KBM-7 (cell line): ENCODE measurements around the gene SPATA19.
"Not testable (repeated sequence)": the region's sequence is repeated elsewhere in the genome, so short reads cannot be mapped to it uniquely, and the experiment has no call there.

Experiments
- DNase-seq: peaks from one replicate; pipeline ENCODE4 v3.0.0-alpha.2; 2015
- in situ Hi-C: fragments of 300-500 bp; cut with MboI; formaldehyde crosslinking; loops from 2 replicates; pipeline ENCODE4 v1.14.3; 2020; ENCODE audit warnings: low sequenced_read_pairs, low pct_unique_long_range_greater_than_20kb, mixed read lengths

SPATA19 gene, protein sequence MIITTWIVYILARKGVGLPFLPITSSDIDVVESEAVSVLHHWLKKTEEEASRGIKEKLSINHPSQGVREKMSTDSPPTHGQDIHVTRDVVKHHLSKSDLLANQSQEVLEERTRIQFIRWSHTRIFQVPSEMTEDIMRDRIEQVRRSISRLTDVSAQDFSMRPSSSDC

DNA sequence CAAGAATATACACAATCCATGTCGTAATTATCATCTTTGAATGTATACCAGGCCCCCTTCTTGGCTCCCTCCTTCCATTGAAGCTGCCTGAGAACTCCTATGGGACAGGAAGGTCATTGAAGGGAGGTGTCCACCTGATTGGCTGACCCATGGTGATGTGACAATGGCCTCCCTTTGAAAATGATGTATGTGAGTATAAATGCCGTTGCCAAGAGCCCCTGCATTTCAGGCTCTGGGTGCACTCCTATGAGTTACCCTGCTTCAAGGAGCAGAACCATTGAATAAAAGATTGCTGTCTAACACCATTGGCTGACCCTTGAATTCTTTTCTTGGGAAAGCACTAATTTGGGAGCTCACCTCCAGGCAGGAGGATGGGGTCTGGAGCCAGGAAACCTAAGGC is at the start of gene SPATA19:
TSS of gene SPATA19 (minus strand) at position 101 of the 400 bp plus-strand sequence. CDS start at position 34, 67 bp downstream.
- in situ Hi-C loops = loop anchor here (25.0 kb wide), 1 partner anchor 708 kb away; no protein-coding TSS in a partner anchor
- DNase-seq = no peak

DNA sequence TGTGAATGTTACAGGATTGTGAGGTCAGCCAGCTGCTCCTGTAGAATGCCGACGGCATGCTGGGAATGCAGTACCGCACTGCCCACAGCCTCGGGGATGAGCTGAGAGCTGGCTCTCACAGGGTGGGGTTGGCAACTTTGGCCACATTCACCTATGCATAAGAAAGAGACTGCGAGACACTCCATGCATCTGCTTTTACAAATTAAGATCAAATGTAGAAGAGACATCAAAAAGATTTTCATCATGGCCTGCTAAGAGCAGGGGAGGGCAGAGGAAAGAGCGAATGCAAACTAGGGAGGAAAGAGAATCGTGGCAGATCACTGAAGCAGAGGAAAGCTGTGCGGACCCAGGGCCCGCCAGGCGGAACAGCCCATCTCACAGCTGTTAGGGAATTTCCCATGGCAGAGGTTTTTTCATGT is 49.8 kb upstream of the SPATA19 start:
- in situ Hi-C loops = no loop called here
- no peak for DNase-seq

DNA sequence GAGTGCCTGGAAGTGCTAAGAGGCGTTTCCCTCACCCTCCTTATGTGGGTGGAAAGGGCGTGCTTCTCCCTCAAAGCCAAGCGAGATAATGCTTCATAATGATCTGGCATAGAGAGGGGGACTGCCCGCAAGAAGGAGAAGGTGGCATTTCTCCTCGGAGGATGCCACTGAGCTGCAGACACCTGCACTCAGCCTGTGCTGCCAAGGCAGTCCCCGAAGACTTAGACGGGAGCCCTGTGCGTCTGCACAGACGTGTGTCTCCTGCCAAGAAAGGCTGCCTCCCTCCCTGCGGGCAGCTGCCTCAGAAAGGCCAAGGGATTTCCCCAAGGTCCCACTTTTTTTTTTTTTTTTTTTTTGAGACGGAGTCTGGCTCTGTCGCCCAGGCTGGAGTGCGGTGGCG is 48.1 kb upstream of the SPATA19 start:
- in situ Hi-C loops = no loop called here
- no peak for DNase-seq

DNA sequence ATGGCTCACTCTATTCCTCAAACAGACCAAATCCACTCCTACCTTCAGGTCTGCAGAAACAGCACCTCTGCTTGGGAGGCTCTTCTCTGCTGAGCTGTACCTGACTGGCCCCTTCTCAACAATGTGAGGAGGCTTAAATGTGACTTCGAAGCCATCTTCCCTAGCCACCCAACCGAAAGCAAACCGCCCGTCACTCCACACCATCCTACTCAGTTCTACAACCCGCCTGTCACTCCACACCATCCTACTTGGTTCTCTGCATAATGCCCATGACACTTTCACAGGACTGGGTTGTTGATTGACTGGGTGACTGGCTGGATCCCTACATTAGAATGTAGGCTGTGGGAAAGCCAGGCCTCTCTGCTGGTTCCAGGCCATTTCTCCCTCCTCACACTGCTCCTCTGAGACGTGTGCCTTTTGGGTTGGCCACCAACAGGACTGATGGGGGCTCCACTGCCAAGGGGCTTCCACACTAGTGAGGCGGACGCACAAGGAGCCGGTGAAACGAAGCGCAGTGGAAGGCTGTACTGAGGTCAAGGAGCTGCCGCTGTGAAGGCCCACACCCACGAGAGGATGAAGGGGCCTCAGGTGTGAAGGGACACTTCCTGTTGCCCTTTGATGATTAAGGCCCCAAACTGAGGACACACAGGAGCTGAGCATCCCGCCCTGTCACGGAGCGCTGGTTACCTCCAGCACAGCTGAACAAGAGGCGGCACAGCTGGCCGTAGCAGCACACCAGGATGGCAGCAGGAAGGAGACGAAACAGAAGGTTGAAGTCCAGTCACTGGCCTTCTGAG is 47.5 kb upstream of the SPATA19 start:
- in situ Hi-C loops = no loop called here

DNA sequence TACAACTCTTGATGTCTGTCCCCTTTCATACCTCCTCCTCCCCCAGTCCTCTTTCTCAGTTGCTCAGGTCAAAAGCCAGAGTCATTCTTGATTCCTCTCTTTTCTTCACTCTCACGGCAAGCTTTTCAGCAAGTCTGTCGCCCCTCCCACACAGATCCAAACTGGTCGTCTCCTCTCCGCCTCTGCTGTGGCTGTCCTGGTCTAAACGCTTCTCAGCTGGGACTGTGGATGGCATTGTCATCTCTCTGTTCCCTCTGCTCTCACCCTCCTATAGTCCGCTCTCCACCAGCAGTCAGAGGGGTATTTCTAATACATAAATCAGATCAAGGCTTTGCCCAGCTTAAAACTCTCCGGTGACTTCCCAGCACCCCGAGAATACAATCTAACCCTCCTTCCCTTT is 46.8 kb upstream of the SPATA19 start:
- DNase-seq = no peak
- in situ Hi-C loops = no loop called here

More for the DNA sequence above, 47.5 kb upstream of the SPATA19 start:
- no peak for DNase-seq

DNA sequence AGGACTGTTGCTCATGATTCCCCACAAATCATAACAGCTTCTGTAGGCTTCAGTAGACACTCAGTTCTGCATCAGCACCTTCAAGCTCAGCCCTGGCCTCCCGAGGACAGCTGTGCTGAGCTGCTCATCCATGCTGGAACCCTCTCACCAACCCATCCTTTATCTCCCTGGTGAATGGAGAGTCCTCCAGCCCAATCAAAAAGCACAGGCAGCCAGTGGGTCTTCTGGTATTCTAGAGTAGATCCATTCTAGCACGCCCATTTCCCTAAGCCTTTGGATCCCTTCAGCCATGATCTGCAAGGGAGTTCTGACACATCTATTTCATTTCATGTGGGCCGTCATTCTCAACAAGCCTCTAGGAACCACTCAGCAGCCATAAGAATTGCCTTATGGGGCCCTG is 44.6 kb upstream of the SPATA19 start:
- no peak for DNase-seq
- in situ Hi-C loops = no loop called here

DNA sequence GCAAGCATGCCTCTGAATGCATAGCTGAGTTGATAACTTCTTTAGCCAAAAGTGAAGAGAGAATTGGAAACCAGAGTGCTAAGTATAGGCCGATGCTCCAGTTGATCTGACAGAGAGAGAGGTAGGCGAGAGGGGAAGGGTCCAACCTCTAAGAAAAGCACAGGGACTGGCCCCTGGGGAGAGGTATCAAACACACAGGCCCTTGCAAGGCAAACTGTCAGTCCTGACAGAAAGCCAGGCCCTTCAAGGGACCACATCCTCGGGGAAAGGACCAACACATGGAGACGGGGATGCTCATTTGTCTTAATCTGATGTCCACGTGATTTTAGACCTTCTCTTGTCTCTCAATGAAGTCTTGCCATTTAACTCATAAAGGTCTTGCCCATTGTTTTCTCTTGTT is 43.9 kb upstream of the SPATA19 start:
- DNase-seq = no peak
- in situ Hi-C loops = no loop called here

DNA sequence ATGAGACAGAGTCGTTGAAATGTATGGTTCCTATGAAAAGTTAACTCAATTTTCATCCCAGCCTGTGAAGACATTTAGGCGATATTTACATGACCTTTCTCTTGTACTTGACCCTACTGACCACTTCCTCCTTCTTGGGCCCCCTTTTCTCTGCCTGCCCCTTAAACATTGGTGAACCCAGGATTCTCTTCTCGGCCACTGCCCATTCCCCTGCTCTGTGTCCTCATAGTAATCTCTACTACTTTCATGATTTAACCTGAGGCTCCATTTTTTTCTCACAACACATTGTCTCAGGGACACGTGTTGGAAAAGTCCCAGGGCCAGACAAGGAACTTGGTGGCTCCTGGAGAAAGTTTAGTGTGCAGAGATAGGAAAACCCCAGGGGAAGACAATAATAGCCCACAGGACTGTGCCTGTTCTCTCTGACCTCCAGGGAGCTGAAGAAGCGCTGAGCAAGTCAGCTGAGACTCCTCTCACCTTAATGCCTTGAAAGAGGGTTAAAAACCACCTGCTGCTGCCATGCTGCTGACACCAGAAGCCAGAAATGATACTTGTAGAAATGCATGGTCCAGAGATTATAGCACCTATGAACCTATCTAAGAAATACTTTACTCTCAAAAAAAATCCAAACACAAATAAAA is 42.5 kb upstream of the SPATA19 start:
- in situ Hi-C loops = no loop called here
- no peak for DNase-seq

DNA sequence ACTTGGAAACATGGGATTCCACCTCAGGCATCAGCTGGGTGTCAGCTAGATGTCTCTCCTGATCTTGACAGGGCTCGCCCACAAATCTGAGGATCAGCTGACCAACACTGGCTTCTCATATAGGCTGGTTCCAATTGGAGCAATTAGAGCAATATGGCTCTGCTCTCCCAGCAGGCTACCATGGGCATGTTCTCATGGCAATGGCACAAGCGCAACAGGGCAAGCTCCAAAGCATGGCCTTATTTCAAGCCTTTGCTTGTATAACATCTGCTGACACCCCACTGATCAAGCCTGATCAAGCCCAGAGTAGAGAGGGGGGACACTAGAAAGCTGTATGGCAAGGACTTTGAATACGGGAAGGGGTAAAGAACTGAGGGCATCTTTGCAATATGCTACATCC is 40.7 kb upstream of the SPATA19 start:
- no peak for DNase-seq
- in situ Hi-C loops = no loop called here

DNA sequence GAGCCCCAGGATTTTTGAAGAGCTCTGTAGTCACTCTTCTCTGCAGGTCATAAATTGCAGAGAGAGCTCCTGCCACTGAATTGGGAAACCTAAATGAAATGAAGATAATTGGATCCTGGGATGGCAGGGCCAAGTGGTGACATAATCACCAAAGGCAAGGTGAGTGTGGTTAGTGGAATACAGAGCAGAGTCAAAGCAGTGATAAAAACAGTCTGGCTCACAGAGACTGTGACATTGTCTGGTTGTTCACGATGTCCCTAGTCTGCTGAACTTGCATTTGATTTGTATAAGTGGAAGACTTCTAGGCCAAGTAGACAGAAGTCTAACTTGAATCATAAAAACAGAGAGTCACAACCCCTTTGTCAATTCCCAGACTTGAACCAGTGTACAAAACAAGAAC is 26.8 kb upstream of the SPATA19 start:
- in situ Hi-C loops = no loop called here
- DNase-seq = no peak

DNA sequence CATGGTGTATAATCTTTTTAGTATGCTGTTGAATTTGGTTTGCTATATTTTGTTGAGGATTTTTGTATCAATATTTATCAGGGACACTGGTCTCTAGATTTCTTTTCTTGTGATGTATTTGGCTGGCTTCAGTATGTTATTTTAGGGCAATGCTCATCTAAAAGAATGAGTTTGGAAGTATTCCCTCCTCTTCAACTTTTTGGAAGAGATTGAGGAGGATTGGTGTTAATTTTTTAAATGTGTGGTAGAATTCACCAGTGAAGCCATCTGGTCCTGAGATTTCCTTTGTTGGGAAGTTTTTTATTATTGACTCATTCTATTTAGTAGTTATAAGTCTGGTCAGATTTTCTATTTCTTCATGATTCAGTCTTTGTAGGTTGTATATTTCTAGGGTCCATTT is 22.1 kb upstream of the SPATA19 start:
- in situ Hi-C loops = no loop called here
- DNase-seq = no peak

DNA sequence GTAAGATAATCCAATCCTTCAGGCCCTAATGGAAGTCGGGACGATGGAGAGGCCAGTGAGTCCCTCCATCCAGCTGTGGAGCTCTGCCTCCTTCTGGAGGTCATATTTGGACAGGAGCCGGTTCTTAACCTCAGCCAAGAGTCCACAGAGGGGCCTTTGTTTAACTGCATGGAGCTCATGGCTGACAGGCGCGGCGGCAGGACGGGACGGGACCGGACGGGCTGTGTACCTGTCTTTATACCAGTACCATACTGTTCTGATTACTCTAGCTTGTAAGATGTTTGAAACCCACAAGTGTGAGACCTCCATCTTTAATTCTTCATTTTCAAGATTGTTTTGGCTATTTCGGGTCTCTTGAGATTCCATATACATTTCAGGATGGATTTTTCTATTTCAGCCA is 20.2 kb upstream of the SPATA19 start:
- in situ Hi-C loops = no loop called here
- DNase-seq = no peak

DNA sequence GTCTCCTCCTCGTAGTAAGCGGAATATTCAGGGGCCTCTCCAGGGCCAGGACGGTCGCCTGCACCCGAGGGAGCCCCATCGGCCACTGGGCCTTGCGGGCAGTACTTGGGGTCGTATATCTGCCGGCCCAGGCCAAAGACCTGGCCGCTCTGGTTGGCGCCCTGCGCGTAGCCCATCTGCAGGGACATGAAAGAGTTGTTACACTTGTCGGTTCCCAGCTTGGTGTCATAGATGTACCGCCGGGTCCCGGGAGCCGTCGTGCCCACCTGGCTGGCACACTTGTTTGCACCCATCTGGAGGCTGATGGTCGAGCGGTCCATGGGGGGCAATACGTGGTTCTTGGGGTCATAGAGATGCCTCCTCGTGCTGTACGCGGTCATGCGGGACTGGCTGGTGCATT is 19.4 kb upstream of the SPATA19 start:
- DNase-seq = no peak
- in situ Hi-C loops = no loop called here

DNA sequence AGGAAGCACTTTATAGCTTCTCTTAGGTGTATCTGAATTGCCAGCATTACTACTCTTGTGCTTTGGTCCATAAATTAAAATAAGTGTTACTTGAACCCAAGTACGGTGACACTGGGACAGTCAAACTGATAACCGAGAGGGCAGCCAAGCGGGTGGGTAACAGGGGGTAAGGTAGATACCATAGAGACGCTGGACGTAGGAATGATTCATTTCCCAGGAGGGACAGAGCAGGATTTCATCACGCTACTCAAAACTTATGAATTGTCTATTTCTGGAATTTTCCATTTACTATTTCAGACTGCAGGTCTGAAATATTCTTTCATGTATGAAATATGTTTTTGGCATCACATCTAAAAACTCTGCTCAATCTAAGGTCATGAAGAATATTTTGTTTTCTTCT is 14.8 kb upstream of the SPATA19 start:
- DNase-seq = no peak
- in situ Hi-C loops = no loop called here

DNA sequence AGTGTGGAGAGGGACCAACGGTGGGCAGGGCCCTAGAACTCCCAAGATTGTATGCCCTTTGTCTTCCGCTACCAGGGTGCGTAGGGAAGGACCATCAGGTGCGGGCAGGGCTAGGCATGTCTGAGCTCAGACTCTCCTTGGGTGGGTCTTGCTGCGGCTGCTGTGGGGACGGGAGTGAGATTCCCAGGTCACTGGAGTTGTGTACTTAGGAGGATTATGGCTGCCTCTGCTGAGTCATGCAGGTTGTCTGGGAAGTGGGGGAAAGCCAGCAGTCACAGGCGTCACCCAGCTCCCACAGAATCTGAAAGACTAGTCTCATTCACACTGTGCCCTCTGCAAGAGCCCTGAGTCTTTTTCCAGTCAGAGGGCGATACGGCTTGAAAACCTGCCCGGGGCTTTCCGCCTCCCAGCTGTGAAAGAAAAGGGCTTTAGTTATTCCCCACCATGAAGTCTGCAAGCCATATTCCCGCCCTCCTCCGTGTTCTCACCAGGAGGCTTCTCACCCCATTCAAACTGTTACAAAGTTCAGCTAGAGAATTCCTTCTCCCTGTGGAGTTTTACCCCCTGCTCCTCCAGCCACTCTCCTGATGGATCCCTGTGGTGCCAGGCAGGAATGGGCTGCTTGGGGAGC is 9.1 kb upstream of the SPATA19 start:
- in situ Hi-C loops, DNase-seq: not testable (repeated sequence)

DNA sequence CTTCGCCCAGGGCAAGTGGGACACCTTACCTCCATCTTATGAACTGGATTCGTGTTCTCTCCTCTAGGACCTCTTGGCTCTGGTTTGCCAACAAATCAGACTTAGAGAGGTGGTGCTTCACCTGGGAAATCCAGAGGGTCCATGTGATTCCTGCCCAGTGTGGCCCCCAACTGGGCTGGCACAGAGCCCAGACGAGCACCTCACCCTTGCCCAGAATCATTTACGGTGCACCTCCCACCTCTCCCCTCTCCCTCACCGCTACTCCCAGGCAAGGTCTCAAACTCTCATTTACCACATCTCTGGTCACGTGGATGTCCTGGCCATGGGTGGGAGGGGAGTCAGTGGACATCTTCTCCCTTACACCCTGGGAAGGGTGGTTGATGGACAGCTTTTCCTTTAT is 1.1 kb downstream of the SPATA19 start:
- DNase-seq = no peak
- in situ Hi-C loops = loop anchor here (25.0 kb wide), 1 partner anchor 707 kb away; no protein-coding TSS in a partner anchor

DNA sequence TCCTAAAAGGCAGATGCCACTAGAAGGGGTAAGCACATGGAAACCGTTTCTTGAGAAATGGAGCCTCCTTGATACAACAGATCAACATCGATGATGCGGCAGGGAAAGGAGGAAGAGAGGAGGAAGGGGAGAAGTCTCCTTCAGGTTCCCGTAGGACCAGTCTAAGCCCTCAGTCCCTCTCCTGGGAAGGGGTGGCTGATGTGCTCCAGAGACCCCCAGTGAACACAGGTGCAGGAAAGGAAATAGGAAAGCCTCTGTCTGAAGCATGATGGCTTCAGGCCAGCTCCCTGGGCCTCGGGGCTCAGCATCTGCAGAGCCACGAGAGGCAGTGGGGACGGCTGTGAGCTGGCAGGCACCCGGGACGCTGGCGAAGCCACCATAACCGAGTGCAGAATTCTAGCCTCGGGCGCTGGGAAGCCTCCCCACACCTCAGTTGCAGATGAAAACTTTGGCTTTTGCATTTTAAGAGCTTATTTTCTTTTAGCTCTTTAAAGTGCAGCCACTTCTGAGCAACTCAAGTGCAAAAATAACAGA is 1.8 kb downstream of the SPATA19 start:
- in situ Hi-C loops = loop anchor here (25.0 kb wide), 1 partner anchor 706 kb away; no protein-coding TSS in a partner anchor
- DNase-seq = no peak

DNA sequence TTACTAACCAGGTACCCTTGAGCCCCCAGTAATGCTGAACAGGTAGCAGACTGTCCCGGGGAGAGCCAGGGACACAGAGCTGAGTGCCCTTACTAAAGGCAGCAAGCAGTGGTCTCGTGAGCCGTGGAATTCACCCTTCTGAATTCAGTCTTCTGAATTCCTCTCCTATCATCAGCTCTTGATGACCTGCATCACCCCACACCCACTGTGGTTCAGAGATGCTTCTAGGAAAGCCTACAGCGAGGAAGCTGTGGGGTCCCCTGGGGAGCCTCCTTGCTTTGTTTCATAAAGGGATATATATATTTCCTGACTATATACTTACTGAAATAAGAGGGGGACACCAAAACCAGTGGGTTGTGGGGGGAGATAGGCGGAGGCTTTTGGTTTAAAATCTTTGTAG is 2.6 kb downstream of the SPATA19 start:
- DNase-seq = no peak
- in situ Hi-C loops = loop anchor here (25.0 kb wide), 1 partner anchor 705 kb away; no protein-coding TSS in a partner anchor

DNA sequence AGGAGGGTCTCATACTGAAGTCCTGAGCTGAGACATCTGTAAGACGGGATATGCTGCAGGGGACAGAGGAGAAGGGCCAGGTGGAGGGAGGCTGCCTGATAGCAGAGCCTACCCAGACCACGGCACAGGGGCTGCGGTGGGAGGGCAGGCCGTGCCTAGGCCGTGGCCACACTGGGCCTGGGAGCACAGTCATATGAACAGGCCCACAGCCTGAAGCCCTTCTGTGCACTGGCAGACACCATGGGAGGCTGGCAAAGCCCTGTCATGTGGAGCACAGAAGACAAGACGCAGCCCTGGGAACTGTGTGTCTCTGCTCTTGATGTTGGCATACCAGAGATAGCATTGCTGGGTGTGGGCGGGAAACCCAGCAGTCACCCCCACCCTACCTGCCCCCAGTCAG is 3.3 kb downstream of the SPATA19 start:
- in situ Hi-C loops = loop anchor here (25.0 kb wide), 1 partner anchor 705 kb away; no protein-coding TSS in a partner anchor
- no peak for DNase-seq
